D341Med (cell line): ENCODE results near the gene TMEM132E.

Source experiments
- DNase-seq: peaks from one replicate; pipeline ENCODE4 v3.0.0; 2012; ENCODE audit warnings: low spot score

The TMEM132E gene

DNA sequence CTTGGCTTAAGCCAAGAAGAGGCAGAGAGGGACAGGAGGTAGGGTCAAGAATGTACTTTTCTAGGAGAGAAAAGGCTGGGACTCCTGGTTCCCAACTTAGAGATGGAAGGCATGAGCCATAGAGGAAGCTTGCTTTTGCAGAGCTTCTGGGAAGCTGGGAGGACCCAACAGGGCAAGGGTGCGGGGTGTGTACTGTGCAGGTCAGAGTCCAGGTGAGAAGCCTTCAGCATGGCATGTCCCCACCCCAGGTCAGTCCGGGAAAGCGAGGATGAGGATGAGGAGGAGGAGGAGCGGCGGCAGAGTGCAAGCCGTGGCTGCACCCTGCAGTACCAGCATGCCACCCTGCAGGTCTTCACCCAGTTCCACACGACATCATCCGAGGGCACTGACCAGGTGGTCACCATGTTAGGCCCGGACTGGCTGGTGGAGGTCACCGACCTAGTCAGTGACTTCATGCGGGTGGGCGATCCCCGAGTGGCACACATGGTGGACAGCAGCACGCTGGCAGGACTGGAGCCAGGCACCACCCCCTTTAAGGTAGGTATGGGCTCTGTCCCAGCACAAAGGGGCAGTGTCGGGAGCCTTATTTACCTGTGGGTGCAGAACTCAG, 55.3 kb downstream of the TMEM132E start:
- no peak for DNase-seq

- DNase-seq: no peak
These were observed 56.5 kb downstream of the TMEM132E start for GRCh38 chr17:34635876-34636275.

DNA sequence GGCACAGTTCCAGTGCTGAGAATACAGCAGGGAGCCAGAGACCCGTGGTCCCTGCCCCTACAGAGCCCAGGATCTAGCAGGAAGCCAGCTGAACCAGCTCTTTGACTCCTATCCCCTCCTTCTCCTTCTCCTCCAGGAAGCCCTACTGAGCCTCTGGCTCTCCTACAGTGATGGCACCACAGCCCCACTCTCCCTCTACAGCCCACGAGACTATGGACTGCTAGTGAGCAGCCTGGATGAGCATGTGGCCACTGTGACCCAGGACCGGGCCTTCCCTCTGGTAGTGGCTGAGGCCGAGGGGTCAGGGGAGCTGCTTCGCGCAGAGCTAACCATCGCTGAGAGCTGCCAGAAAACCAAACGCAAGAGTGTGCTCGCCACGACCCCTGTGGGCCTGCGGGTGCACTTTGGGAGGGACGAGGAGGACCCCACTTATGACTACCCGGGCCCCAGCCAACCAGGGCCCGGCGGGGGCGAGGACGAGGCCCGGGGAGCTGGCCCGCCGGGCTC, 57.7 kb downstream of the TMEM132E start:
- no peak for DNase-seq

DNA sequence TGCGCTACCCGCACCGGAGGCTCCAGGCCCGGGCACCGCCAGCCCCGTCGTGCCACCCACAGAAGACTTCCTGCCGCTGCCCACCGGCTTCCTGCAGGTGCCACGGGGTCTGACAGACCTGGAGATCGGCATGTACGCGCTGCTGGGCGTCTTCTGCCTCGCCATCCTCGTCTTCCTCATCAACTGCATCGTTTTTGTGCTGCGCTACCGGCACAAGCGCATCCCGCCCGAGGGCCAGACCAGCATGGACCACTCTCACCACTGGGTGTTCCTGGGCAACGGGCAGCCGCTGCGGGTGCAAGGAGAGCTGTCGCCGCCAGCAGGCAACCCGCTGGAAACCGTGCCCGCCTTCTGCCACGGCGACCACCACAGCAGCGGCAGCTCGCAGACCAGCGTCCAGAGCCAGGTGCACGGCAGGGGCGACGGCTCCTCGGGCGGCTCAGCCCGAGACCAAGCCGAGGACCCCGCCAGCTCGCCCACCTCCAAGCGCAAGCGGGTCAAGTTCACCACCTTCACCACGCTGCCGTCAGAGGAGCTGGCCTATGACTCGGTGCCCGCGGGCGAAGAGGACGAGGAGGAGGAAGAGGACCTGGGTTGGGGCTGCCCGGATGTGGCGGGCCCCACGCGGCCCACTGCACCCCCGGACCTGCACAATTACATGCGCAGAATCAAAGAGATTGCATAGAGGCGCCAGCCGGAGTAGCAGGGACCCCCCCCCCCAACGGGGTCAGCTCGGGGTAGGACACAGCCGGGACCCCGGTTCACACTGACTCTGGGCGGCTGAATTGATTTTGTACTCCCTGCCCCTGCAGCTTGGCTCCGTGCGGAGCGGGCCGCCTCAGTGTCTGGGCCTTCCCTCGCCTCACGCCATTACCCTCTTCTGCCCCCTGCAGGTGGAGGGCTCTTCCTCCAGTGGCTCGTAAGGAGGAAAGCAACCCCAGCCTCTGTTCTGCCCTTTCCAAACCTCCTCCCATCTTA, 58.5 kb downstream of the TMEM132E start:
- peak; percentile 95 for DNase-seq

GRCh38 chr17:34638526-34639260, 59.3 kb downstream of the TMEM132E start:
- DNase-seq: no peak

DNA sequence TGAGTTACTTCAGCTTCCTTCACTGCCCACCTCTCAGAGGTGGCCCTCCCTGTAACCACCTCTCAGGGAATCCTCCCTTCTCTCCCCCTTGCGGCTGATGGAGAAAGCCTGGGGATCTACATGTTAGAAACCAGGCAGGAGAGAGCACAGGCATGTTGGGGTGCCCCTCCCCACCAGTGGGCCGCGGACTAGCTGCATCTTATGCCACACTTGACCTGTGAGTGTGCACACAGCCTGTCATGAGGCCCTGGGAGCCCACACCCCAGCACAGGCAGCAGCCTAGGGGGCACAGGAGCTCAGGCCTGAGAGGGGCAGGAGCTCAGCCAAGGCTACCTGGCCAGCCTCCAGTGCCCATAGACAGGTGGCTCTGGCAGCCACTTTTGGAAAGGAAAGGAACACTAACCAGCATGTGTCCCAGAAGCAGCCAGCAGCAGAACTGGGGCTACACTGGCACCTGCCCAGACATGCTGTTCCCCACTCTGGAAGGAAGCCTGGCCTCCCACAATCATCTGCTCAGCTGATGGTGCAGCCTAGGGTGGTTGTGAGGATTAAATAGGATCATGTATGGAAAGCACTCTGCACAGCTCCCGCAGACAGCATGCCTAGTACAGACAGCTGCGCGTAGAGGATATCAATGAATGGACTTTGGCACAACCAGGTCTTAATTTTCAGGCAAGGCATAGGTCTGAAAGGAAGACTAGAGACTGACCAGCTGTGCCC, 60.5 kb downstream of the TMEM132E start:
- DNase-seq: no peak

DNA sequence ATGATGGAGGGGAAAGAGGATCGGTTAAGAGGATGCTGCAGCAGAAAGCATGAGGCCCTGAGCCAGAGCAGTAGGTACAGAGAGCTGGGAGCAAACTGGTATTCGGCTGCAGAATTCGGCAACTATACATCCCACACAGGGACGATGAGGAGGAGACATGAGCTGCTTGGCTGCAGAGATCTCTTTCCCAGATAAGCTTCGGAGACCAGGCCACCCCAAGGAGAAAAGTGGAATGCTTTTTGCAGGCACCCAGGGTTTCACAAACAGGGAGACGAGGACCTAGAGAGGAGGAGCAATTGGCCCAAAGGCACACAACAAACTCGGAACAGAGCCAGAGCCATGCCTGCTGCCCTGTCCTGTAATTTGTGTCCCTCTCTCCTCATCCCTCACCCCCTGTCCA, 62.0 kb downstream of the TMEM132E start:
- no peak for DNase-seq

DNA sequence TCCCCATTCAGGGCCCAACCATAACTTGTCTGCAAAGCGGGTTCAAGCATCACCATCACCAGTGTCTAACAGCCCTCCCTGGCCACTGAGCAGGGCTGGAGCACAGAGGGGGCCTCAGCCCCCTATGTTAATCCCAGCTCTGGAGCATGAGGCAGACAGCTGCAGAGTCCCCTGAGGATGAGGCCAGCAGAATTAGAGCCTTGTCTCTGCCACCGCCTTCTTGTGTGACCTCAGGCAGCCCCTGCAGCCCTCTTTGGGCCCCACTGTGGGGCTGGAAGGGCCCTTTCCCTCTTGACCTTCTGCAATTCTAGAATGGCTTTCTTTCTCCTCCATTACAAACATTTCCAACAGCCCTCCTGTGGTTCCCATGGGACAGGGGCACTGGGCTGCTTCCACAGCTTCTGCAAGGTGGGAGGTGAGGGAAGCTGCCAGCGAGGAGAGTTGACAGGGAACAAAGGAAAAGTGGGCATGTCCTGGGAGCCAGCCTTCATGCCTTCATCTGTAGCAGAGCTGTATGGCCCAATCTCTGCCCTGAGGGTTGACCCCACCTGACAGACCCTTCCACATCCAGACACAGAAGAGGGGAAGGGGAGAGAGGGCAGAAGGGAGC, 65.7 kb downstream of the TMEM132E start:
- no peak for DNase-seq

DNA sequence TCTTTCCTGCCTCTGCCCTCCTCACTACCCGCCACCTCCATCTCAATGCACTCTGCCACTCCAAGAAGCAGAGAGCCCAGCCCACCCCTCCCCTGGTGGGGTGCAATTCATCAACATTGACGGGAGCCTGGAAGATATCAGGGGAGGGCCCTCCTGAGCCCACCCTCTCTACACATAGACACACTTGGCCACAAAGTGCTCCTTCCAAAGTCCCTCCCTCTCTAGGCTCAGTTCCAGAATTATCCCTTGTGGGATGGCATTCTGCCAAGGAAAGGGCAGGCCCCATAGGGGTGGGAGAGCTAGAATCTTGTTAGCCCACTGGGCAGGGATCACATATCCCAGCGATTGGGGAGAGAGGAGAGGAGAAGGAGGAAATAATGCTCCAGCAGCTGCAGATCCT, 66.2 kb downstream of the TMEM132E start:
- no peak for DNase-seq

DNA sequence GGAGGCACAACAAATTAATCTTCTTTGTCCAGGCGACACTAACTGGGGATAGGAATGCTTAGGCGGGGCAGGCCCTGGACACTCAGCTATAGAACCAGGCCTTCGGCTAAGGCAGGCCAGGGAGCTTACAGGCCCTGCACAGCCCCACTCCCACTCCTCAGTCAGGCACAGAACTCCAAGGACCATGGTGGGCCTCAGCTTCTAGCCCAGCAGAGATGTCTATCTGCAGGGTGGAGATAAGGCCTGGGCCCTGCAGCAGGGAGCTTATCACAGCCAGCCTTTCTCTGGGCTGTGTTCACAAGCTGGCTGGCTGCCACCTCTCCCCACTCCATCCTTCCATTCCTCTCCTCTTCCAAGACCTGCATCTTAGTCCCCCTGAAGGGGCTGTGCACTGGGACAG, 68.1 kb downstream of the TMEM132E start:
- DNase-seq: no peak

DNA sequence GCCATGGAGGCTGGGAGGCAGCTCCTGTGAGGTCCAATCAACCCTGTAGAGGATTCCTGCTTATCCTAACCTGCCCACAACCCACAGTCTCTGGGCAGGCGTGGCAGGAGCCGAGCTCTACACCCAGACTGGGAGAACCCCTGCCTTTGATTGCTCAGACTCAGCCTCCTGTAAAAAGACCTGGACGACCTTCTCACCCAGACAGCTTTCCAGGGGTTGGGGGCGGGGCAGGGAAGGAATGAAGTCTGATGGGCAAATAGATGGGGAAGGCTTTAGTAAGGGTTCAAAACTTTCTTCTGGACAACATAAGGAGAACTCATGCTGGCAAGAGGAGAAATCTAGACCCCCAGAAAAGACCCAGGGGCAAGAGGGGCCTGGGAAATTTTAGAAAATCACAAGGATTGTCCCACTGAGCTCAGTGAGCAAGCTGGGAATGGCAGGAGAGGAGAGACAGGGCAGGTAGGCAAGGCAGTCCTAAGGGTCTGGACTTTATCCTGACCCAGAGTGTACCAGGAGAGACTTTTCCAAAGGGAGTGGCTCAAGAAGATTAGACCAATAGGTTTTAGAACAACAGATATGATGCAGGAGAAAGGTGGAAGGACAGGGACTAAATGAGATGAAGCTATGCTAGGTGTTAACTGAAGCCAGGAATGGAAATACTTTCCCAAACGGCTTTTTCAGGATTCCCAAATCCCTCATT, 70.8 kb downstream of the TMEM132E start:
- no peak for DNase-seq

- DNase-seq: no peak
These were observed 72.0 kb downstream of the TMEM132E start for GRCh38 chr17:34651402-34651811.

DNA sequence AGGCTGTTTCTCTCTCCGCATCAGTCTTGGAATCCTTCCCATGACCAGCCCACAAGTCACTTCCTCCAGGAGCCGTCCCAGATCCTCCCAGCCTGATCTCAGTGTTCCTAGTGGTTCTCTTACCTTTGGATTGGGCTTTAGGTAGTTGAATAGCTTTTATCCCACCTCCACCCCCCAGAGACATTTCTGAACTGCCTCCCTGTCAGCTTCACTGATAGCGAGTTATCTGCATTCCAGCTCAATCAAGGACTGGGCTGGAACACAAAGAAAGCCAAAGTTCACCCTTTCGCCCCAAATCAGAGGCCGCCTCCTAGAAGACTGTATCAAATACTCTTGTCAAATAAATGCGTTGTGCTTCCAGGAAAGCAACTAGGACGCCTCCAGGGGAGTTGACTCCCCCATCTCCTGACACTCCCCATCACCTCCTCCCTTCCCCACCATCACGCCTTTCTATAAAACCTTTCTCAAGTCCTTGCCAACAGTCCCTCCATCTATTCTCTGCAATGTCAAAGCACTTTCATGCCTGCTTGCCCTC, 72.7 kb downstream of the TMEM132E start:
- DNase-seq: no peak

DNA sequence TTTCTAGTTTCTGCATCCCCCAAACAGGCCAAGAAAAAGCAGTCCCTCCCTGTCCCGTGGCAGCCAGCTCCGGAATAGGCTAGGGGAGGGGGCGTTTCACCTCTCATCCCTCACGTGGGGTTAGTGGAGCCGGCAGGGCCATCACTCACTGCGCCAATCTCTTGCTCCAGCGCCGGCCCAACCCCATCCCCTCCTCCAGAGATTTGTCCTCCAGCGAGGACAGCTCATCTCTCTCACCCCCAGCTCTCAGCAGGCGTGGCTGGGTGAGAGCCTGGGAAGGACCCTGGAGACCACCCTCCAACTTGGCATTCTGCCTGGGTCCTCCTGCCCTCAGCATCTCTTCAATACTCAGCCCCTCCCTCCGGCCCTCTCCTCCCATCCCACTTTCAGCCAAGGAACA, 74.1 kb downstream of the TMEM132E start:
- no peak for DNase-seq

- DNase-seq: no peak
These were observed 75.0 kb downstream of the TMEM132E start for GRCh38 chr17:34654276-34654880.

DNA sequence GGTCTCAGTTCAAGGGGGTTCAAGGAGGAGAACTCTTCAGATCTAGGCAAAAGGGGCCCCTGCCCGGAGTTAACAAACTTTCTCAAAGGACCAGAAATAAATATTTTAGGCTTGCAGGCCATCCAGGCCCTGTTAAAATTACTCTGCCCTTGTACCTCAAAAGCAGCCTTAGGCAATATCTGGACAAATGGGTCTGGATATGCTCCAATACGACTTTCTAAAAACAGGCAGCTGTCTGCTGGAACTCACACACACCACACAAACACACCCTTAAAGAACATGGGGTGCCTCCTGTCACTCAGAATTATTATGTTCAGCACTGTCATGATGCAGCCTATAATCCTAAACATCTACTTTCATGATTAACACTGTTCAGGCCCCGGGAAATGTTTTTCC, 75.5 kb downstream of the TMEM132E start:
- no peak for DNase-seq

- DNase-seq: no peak
These were observed 77.4 kb downstream of the TMEM132E start for GRCh38 chr17:34656801-34657200.

GRCh38 chr17:34658811-34659560, 79.6 kb downstream of the TMEM132E start:
- DNase-seq: no peak

DNA sequence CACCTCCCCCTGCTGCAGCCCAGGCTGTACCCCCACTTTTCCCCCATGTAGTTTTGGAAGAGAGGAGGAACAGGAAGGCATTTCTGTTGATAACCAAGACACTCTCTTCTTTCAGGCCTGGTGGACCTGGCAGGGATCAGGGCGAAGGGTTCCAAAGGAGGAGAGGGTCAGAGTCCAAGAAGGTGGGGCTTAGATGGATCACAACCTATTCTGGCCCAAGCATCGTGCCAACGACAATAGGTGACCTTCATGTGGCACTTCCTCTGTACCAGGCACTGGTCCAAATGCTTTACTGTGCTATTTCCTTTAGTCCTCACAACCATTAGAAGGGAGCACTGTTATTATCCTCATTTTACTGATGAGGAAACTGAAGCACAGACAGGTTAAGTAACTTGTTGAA, 84.3 kb downstream of the TMEM132E start:
- no peak for DNase-seq
